Neural progenitor cell (in vitro differentiated cells): Measurements from ENCODE around the gene GRID1. TPM values are rescaled to one million over a fixed set of nuclear protein-coding genes. Genes with fewer than 3 reads are reported as not detected.

Source experiments
- DNase-seq: peaks from one replicate; pipeline ENCODE4 v3.0.0-alpha.2; 2016; ENCODE audit warnings: low spot score
- H2AFZ ChIP-seq: fragments of 200-600 bp; sonication (generic); replicated peaks from 2 replicates; pipeline ENCODE4 v1.6.1; 2016; ENCODE audit warnings: antibody characterized with exemption
- H3F3A ChIP-seq: fragments of 200-600 bp; sonication (generic); 2 replicates; pipeline ENCODE4 v1.6.1; 2016; ENCODE audit warnings: antibody characterized with exemption, low read depth
- H3K27ac ChIP-seq: fragments of 200-600 bp; sonication (generic); 2 replicates; pipeline ENCODE4 v1.5.1; 2016; ENCODE audit warnings: mild to moderate bottlenecking
- H3K27me3 ChIP-seq: fragments of 200-600 bp; sonication (generic); 2 replicates; pipeline ENCODE4 v1.6.1; 2016; ENCODE audit warnings: mild to moderate bottlenecking, moderate library complexity
- H3K36me3 ChIP-seq: fragments of 200-600 bp; sonication (generic); 2 replicates; pipeline ENCODE4 v1.5.1; 2016
- H3K4me1 ChIP-seq: fragments of 200-600 bp; sonication (generic); 2 replicates; pipeline ENCODE4 v1.6.1; 2016; ENCODE audit warnings: mixed run types
- H3K4me2 ChIP-seq: fragments of 200-600 bp; sonication (generic); 2 replicates; pipeline ENCODE4 v1.6.1; 2016
- H3K4me3 ChIP-seq: fragments of 200-600 bp; sonication (generic); 2 replicates; pipeline ENCODE4 v1.5.1; 2016
- H3K79me2 ChIP-seq: fragments of 200-600 bp; sonication (generic); 2 replicates; pipeline ENCODE4 v1.6.1; 2016; ENCODE audit warnings: low read depth
- H3K9ac ChIP-seq: fragments of 200-600 bp; sonication (generic); 2 replicates; pipeline ENCODE4 v1.6.1; 2016
- H3K9me3 ChIP-seq: fragments of 200-600 bp; sonication (generic); 2 replicates; pipeline ENCODE4 v1.5.1; 2016; ENCODE audit warnings: low read depth
- H4K20me1 ChIP-seq: fragments of 200-600 bp; sonication (generic); 2 replicates; pipeline ENCODE4 v1.6.1; 2016; ENCODE audit warnings: low read depth
- H3K27ac Mint-ChIP-seq: 3 replicates; pipeline ENCODE4 v1.8.0; 2021; ENCODE audit warnings: mixed read lengths
- H3K27me3 Mint-ChIP-seq: 2 replicates; pipeline ENCODE4 v1.8.0; 2022; ENCODE audit warnings: low read depth, mild to moderate bottlenecking, inconsistent platforms, moderate library complexity, mixed read lengths; ENCODE audit not compliant: insufficient read depth
- H3K36me3 Mint-ChIP-seq: 3 replicates; pipeline ENCODE4 v1.8.0; 2021; ENCODE audit warnings: mixed read lengths
- H3K4me1 Mint-ChIP-seq: 3 replicates; pipeline ENCODE4 v1.8.0; 2021; ENCODE audit warnings: mixed read lengths
- H3K4me3 Mint-ChIP-seq: 3 replicates; pipeline ENCODE4 v1.8.0; 2021; ENCODE audit warnings: mild to moderate bottlenecking, moderate library complexity, mixed read lengths
- H3K9me3 Mint-ChIP-seq: 3 replicates; pipeline ENCODE4 v1.8.0; 2020; ENCODE audit warnings: mixed read lengths
- EZH2 ChIP-seq: fragments of 200-600 bp; sonication (generic); IDR thresholded peaks from 2 replicates; pipeline ENCODE4 v1.6.1; 2017; ENCODE audit warnings: antibody characterized with exemption, mild to moderate bottlenecking, moderate library complexity
- EZH2phosphoT487 ChIP-seq: fragments of 200-600 bp; sonication (generic); IDR thresholded peaks from 2 replicates; pipeline ENCODE4 v1.6.1; 2017; ENCODE audit warnings: antibody characterized with exemption
- total RNA-seq: library from RNA; depleted of rRNA; stranded (reverse); fragments of >200 nt; gene quantifications from 2 replicates; pipeline ENCODE4 v1.2.3, GENCODE V29; 2015; ENCODE audit warnings: low replicate concordance
- TF ChIP-seq, protein P1 (sequence below): fragments of 200-600 bp; sonication (generic); IDR thresholded peaks from 2 replicates; pipeline ENCODE4 v1.5.1; 2017; ENCODE audit warnings: antibody characterized with exemption, mild to moderate bottlenecking

Gene GRID1
- total RNA-seq, 1 donor from 2014 or later = not detected

DNA sequence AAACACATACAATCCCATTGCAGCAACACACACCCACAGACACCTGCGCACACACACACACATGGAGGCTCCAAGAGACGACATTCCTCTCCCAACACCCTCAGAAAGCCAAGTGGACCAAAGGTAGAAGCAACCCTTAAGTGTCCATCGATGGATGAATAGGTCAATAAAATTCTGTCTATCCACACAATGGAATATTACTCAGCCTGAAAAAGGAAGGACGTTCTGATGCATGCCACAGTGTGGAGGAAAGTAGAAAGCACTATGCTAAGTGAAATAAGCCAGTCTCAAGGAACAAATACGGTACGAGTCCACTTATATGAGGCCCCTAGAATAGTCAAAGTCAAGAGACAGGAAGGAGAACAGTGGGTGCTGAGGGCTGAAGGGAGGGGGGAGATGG lies 174.4 kb downstream of the GRID1 start:
- no peaks in the 10 kb centered on the region for H3K9me3 ChIP-seq
- peaks cover 21% of the 10 kb centered on the region for H3K27me3 Mint-ChIP-seq

DNA sequence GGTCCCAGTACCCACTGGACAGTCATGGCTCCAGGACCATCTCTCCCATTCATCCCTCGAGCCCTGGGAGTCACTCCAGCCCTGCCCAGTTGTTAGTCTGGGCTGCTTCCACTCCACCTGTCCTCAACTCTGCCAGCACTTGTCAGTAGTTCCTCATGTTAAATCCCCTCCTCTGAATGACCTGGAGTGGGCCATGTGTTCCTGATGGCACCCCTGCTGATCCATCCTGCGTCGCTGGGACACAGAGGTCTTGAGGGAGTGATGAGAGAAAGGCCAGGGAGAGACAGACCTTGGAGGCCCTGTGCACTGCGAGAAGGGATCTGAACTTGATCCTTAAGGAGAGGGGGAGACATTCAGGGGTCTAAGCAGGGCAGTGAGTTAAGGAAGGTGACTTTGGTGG lies 174.9 kb downstream of the GRID1 start:
- no peaks in the 10 kb centered on the region for H3K9me3 ChIP-seq
- no peaks in the 10 kb centered on the region for H3K79me2 ChIP-seq
- H2AFZ ChIP-seq = no peak overlapping the region
- no peak overlapping the region for H3K4me3 ChIP-seq
- Mint-ChIP-seq H3K4me3 (no peak overlapping the region), H3K27ac (no peak overlapping the region), H3K36me3 (no peaks in the 10 kb centered on the region), H3K9me3 (no peaks in the 10 kb centered on the region), H3K4me1 (no peaks in the 10 kb centered on the region), H3K27me3 (peaks cover 21% of the 10 kb centered on the region)
- no peaks in the 10 kb centered on the region for H3K36me3 ChIP-seq
- no peaks in the 10 kb centered on the region for H3K4me1 ChIP-seq
- DNase-seq = no peak
- no peak overlapping the region for H3K27ac ChIP-seq
- no peak overlapping the region for H3K4me2 ChIP-seq
- TF ChIP-seq EZH2 (no peak), EZH2phosphoT487 (no peak)
- TF ChIP-seq, protein P1, sequence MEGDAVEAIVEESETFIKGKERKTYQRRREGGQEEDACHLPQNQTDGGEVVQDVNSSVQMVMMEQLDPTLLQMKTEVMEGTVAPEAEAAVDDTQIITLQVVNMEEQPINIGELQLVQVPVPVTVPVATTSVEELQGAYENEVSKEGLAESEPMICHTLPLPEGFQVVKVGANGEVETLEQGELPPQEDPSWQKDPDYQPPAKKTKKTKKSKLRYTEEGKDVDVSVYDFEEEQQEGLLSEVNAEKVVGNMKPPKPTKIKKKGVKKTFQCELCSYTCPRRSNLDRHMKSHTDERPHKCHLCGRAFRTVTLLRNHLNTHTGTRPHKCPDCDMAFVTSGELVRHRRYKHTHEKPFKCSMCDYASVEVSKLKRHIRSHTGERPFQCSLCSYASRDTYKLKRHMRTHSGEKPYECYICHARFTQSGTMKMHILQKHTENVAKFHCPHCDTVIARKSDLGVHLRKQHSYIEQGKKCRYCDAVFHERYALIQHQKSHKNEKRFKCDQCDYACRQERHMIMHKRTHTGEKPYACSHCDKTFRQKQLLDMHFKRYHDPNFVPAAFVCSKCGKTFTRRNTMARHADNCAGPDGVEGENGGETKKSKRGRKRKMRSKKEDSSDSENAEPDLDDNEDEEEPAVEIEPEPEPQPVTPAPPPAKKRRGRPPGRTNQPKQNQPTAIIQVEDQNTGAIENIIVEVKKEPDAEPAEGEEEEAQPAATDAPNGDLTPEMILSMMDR = no peak
- H3K27me3 ChIP-seq = no peaks in the 10 kb centered on the region
- H3F3A ChIP-seq = no peaks in the 10 kb centered on the region
- no peaks in the 10 kb centered on the region for H4K20me1 ChIP-seq
- H3K9ac ChIP-seq = no peak overlapping the region

More for the DNA sequence above, 174.4 kb downstream of the GRID1 start:
- H3K9ac ChIP-seq = no peak overlapping the region
- no peak overlapping the region for H3K4me3 Mint-ChIP-seq
- H3K4me1 ChIP-seq = no peaks in the 10 kb centered on the region
- H3K4me1 Mint-ChIP-seq = no peaks in the 10 kb centered on the region
- DNase-seq = no peak
- no peaks in the 10 kb centered on the region for H3K9me3 Mint-ChIP-seq
- no peak overlapping the region for H2AFZ ChIP-seq
- no peaks in the 10 kb centered on the region for H4K20me1 ChIP-seq
- H3K27ac Mint-ChIP-seq = no peak overlapping the region
- no peaks in the 10 kb centered on the region for H3K27me3 ChIP-seq
- H3K27ac ChIP-seq = no peak overlapping the region
- H3K36me3 ChIP-seq = no peaks in the 10 kb centered on the region
- H3K4me2 ChIP-seq = no peak overlapping the region
- no peaks in the 10 kb centered on the region for H3K79me2 ChIP-seq
- no peaks in the 10 kb centered on the region for H3K36me3 Mint-ChIP-seq
- H3F3A ChIP-seq = no peaks in the 10 kb centered on the region
- TF ChIP-seq EZH2 = no peak
- TF ChIP-seq, protein P1 = no peak
- no peak for TF ChIP-seq EZH2phosphoT487
- H3K4me3 ChIP-seq = no peak overlapping the region

DNA sequence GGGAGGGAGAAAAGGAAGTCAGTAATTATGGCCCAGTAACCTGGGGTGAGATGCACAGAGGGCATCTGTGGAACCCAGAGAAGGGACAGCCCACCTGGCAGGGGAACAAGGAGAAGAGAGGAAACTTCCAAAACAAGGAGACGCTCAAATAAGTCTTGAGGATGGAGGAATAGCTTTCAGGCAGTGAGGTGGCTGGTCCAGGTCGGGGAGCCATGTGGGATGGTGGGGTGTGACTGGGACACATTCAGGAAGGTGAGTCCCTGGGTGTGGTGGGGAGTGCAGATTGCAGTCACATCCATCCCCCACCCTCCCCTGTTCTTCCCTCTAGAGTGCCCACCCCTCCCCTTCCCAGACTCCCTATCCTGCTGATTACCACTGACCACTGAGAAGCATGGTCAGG lies 175.4 kb downstream of the GRID1 start:
- no peak overlapping the region for H3K4me3 Mint-ChIP-seq
- H3K27me3 Mint-ChIP-seq = peaks cover 18% of the 10 kb centered on the region
- H3K36me3 Mint-ChIP-seq = no peaks in the 10 kb centered on the region
- Histone ChIP-seq H3K27me3 (no peaks in the 10 kb centered on the region), H3K36me3 (no peaks in the 10 kb centered on the region), H4K20me1 (no peaks in the 10 kb centered on the region), H3K79me2 (no peaks in the 10 kb centered on the region), H3K4me3 (no peak overlapping the region), H2AFZ (no peak overlapping the region), H3K27ac (no peak overlapping the region), H3K9me3 (no peaks in the 10 kb centered on the region), H3K4me1 (no peaks in the 10 kb centered on the region), H3K4me2 (no peak overlapping the region), H3F3A (no peaks in the 10 kb centered on the region), H3K9ac (no peak overlapping the region)
- H3K9me3 Mint-ChIP-seq = no peaks in the 10 kb centered on the region
- DNase-seq = no peak
- TF ChIP-seq, protein P1 = no peak
- no peak for TF ChIP-seq EZH2
- no peak for TF ChIP-seq EZH2phosphoT487
- no peak overlapping the region for H3K27ac Mint-ChIP-seq
- no peaks in the 10 kb centered on the region for H3K4me1 Mint-ChIP-seq
